Measurements from ENCODE around the gene KRTAP10-3.

- TF ChIP-seq CTCF (IDR thresholded peaks at IDR 0.05; ENCODE audit: insufficient read depth, low read depth, low read length) (no peak), EZH2 (IDR thresholded peaks at IDR 0.05; ENCODE audit: insufficient read depth, low read length) (no peak)
These were observed 45.0 kb downstream of the KRTAP10-3 start for GRCh38 chr21:44513389-44514217.

Measured in astrocyte (in vitro differentiated cells and primary cell).